Endometrial microvascular endothelial cells (primary cell): ENCODE results near the gene ACMSD. TPM values are rescaled to one million over a fixed set of nuclear protein-coding genes. Genes with fewer than 3 reads are reported as not detected.

Experiments used
- in situ Hi-C: cut with HindIII; loops from 2 replicates; pipeline ENCODE4 v1.10.0; 2017; ENCODE audit warnings: low sequenced_read_pairs, low pct_unique_long_range_greater_than_20kb; ENCODE audit errors: inconsistent ontology term
- total RNA-seq: library from RNA; depleted of rRNA; stranded (reverse); fragments of >200 nt; gene quantifications from one replicate; pipeline ENCODE4 v1.2.3, GENCODE V29; 2015; ENCODE audit errors: inconsistent ontology term

Gene ACMSD
- total RNA-seq, 1 donor from 2014 or later, result not detected

- in situ Hi-C loops, result no loop called here
These were observed 94.6 kb downstream of the ACMSD start for GRCh38 chr2:134932864-134933526.

GRCh38 chr2:134933732-134934131 is 95.3 kb downstream of the ACMSD start:
- in situ Hi-C loops, result no loop called here

GRCh38 chr2:134934150-134934549 is 95.7 kb downstream of the ACMSD start:
- in situ Hi-C loops, result no loop called here

- in situ Hi-C loops, result no loop called here
These were observed 96.2 kb downstream of the ACMSD start for GRCh38 chr2:134934641-134935040.

- in situ Hi-C loops, result no loop called here
These were observed 98.3 kb downstream of the ACMSD start for GRCh38 chr2:134936691-134937090.

GRCh38 chr2:134943540-134943939 is 105.1 kb downstream of the ACMSD start:
- in situ Hi-C loops, result no loop called here

GRCh38 chr2:134944975-134945374 is 106.6 kb downstream of the ACMSD start:
- in situ Hi-C loops, result no loop called here

GRCh38 chr2:134946073-134946472 is 107.7 kb downstream of the ACMSD start:
- in situ Hi-C loops, result no loop called here

GRCh38 chr2:134949981-134950708 is 111.7 kb downstream of the ACMSD start:
- in situ Hi-C loops, result no loop called here

- in situ Hi-C loops, result no loop called here
These were observed 112.5 kb downstream of the ACMSD start for GRCh38 chr2:134950886-134951285.

Other genes with a start within 250 kb of the ACMSD start
- gene TMEM163, start 119.6 kb upstream of the ACMSD start, total RNA-seq, result 6.5 TPM
- gene CCNT2, start 80.2 kb downstream of the ACMSD start, total RNA-seq, result 13.7 TPM
- not detected for gene MAP3K19, start 208.8 kb downstream of the ACMSD start, total RNA-seq
- gene RAB3GAP1, start 213.7 kb downstream of the ACMSD start, total RNA-seq, result 36.6 TPM